ENCODE data around the gene RAI14. TPM values are rescaled to one million over a fixed set of nuclear protein-coding genes. Genes with fewer than 3 reads are reported as not detected.

Gene RAI14
- total RNA-seq, 1 experiment from 2014 or later = 133 TPM

GRCh38 chr5:34630596-34630995 is 25.5 kb upstream of the RAI14 start:
- no peaks in the 10 kb centered on the region for H4K20me1 ChIP-seq (ENCODE audit: insufficient read depth)
- no peak overlapping the region for H2AFZ ChIP-seq
- intact Hi-C loops (cut with micrococcal nuclease; ENCODE audit: unreplicated experiment) = no loop called here
- no peak overlapping the region for H3K4me3 ChIP-seq
- BruUV-seq (replicated peaks) = no TSS peak
- H3K36me3 ChIP-seq (ENCODE audit: low read depth) = no peaks in the 10 kb centered on the region
- no peak for DNase-seq
- H3F3A ChIP-seq (ENCODE audit: insufficient read depth, low read depth) = no peaks in the 10 kb centered on the region
- H3K27ac ChIP-seq = no peak overlapping the region
- H3K9me3 ChIP-seq (ENCODE audit: insufficient read depth, low read depth) = 0 out of 2 replicates have a peak, but pooled peaks cover 5% of the 10 kb centered on the region
- H3K4me2 ChIP-seq = no peak overlapping the region
- ChIA-PET CTCF (no interaction called here), POLR2A (ENCODE audit: unreplicated experiment) (no interaction called here)
- no peaks in the 10 kb centered on the region for H3K27me3 ChIP-seq (ENCODE audit: insufficient read depth, low read depth)
- H3K4me1 ChIP-seq (replicated peaks; ENCODE audit: insufficient read depth) = peaks cover 7% of the 10 kb centered on the region; the same call in 1 of the 2 replicates
- TF ChIP-seq EZH2 (IDR thresholded peaks at IDR 0.05; ENCODE audit: low read depth) (no peak), CTCF (conservative IDR thresholded peaks at IDR 0.05) (no peak)
- no peaks in the 10 kb centered on the region for H3K79me2 ChIP-seq (ENCODE audit: low read depth)
- no peaks in the 10 kb centered on the region for H3K9me2 ChIP-seq (ENCODE audit: insufficient read depth)

GRCh38 chr5:34632807-34633422 is 23.2 kb upstream of the RAI14 start:
- Histone ChIP-seq H3K9me3 (ENCODE audit: insufficient read depth, low read depth) (0 out of 2 replicates have a peak, but pooled peaks cover 9% of the 10 kb centered on the region), H3K36me3 (ENCODE audit: low read depth) (no peaks in the 10 kb centered on the region), H3K27me3 (ENCODE audit: insufficient read depth, low read depth) (no peaks in the 10 kb centered on the region), H3K27ac (no peak overlapping the region), H3K79me2 (ENCODE audit: low read depth) (no peaks in the 10 kb centered on the region), H3K4me2 (no peak overlapping the region), H4K20me1 (ENCODE audit: insufficient read depth) (no peaks in the 10 kb centered on the region), H3F3A (ENCODE audit: insufficient read depth, low read depth) (no peaks in the 10 kb centered on the region), H3K4me3 (no peak overlapping the region), H3K4me1 (replicated peaks; ENCODE audit: insufficient read depth) (no peaks in the 10 kb centered on the region), H3K9me2 (ENCODE audit: insufficient read depth) (no peaks in the 10 kb centered on the region), H2AFZ (no peak overlapping the region)
- no peak for DNase-seq
- TF ChIP-seq CTCF (conservative IDR thresholded peaks at IDR 0.05) (no peak), EZH2 (IDR thresholded peaks at IDR 0.05; ENCODE audit: low read depth) (no peak)
- ChIA-PET POLR2A (ENCODE audit: unreplicated experiment) (interaction anchor here (0.7 kb wide), 1 partner anchor 54 kb away, joined by 3 read pairs; no protein-coding TSS in a partner anchor), CTCF (no interaction called here)
- intact Hi-C loops (cut with micrococcal nuclease; ENCODE audit: unreplicated experiment) = no loop called here
- no TSS peak for BruUV-seq (replicated peaks)

GRCh38 chr5:34639852-34640626 is 16.1 kb upstream of the RAI14 start:
- POLR2A ChIA-PET (ENCODE audit: unreplicated experiment) = no interaction called here
- no peak for DNase-seq
- CTCF ChIA-PET = no interaction called here
- Histone ChIP-seq H3K9me3 (ENCODE audit: insufficient read depth, low read depth) (peaks cover 7% of the 10 kb centered on the region; the same call in 1 of the 2 replicates), H3K27ac (no peak overlapping the region), H3K4me2 (no peak overlapping the region), H3K4me1 (replicated peaks; ENCODE audit: insufficient read depth) (no peaks in the 10 kb centered on the region), H2AFZ (no peak overlapping the region), H3F3A (ENCODE audit: insufficient read depth, low read depth) (no peaks in the 10 kb centered on the region), H3K79me2 (ENCODE audit: low read depth) (no peaks in the 10 kb centered on the region), H3K9me2 (ENCODE audit: insufficient read depth) (no peaks in the 10 kb centered on the region), H4K20me1 (ENCODE audit: insufficient read depth) (no peaks in the 10 kb centered on the region), H3K36me3 (ENCODE audit: low read depth) (no peaks in the 10 kb centered on the region), H3K27me3 (ENCODE audit: insufficient read depth, low read depth) (no peaks in the 10 kb centered on the region), H3K4me3 (no peak overlapping the region)
- no peak for TF ChIP-seq CTCF (conservative IDR thresholded peaks at IDR 0.05)
- intact Hi-C loops (cut with micrococcal nuclease; ENCODE audit: unreplicated experiment) = no loop called here
- BruUV-seq (replicated peaks) = no TSS peak
